Calu3 (cell line): Measurements from ENCODE around the gene ZKSCAN2. TPM values are rescaled to one million over a fixed set of nuclear protein-coding genes. Genes with fewer than 3 reads are reported as not detected.

ENCODE experiments used
- BruUV-seq: library from RNA; stranded (reverse); fragments of 400-500 nt; replicated peaks from 2 replicates; lab custom pipeline; 2021; lab: Mats Ljungman, UMichigan
- CTCF ChIA-PET: fragments of 300-600 bp; sonication (Branson Sonifier 250); formaldehyde crosslinking; loops from one replicate; lab custom pipeline; 2022; ENCODE audit warnings: antibody characterized with exemption; lab: Charles Lee
- DNase-seq: peaks from one replicate; pipeline ENCODE4 v3.0.0; 2022
- H3K27ac Mint-ChIP-seq: one replicate; pipeline ENCODE4 v1.8.0; 2022; ENCODE audit warnings: mixed read lengths; ENCODE audit not compliant: unreplicated experiment
- H3K27me3 Mint-ChIP-seq: one replicate; pipeline ENCODE4 v1.8.0; 2022; ENCODE audit warnings: mixed read lengths; ENCODE audit not compliant: unreplicated experiment
- H3K36me3 Mint-ChIP-seq: one replicate; pipeline ENCODE4 v1.8.0; 2022; ENCODE audit warnings: mild to moderate bottlenecking, moderate library complexity, mixed read lengths; ENCODE audit not compliant: insufficient read depth, unreplicated experiment
- H3K4me1 Mint-ChIP-seq: one replicate; pipeline ENCODE4 v1.8.0; 2022; ENCODE audit warnings: mild to moderate bottlenecking, low read depth, mixed read lengths; ENCODE audit not compliant: unreplicated experiment
- H3K4me3 Mint-ChIP-seq: one replicate; pipeline ENCODE4 v1.8.0; 2022; ENCODE audit warnings: mild to moderate bottlenecking, low read depth, moderate library complexity, mixed read lengths; ENCODE audit not compliant: unreplicated experiment
- H3K9me3 Mint-ChIP-seq: one replicate; pipeline ENCODE4 v1.8.0; 2022; ENCODE audit warnings: low read depth, mixed read lengths; ENCODE audit not compliant: unreplicated experiment
- CTCF ChIP-seq: fragments of 200-600 bp; IDR thresholded peaks from one replicate; pipeline ENCODE4 v1.8.0; 2022; ENCODE audit warnings: antibody characterized with exemption; ENCODE audit not compliant: unreplicated experiment
- intact Hi-C: fragments of 100-400 bp; cut with micrococcal nuclease; formaldehyde crosslinking; loops from one replicate; pipeline ENCODE4 v1.10.0; 2022; ENCODE audit not compliant: unreplicated experiment
- total RNA-seq: library from RNA; stranded (reverse); gene quantifications from 2 replicates; pipeline ENCODE4 v1.2.3, GENCODE V29; 2022

Gene ZKSCAN2
- total RNA-seq, 1 experiment from 2014 or later, result 8.7 TPM

- H3K4me3 Mint-ChIP-seq, result no peak overlapping the region
- no peaks in the 10 kb centered on the region for H3K27me3 Mint-ChIP-seq
- no peaks in the 10 kb centered on the region for H3K36me3 Mint-ChIP-seq
- intact Hi-C loops, result loop anchor here (1.0 to 2.0 kb wide), 3 partner anchors 98 to 390 kb away; no protein-coding TSS in a partner anchor
- H3K9me3 Mint-ChIP-seq, result no peaks in the 10 kb centered on the region
- H3K27ac Mint-ChIP-seq, result no peak overlapping the region
- H3K4me1 Mint-ChIP-seq, result no peaks in the 10 kb centered on the region
- TF ChIP-seq CTCF, result no peak
- DNase-seq, result no peak
- BruUV-seq, result no TSS peak
- CTCF ChIA-PET, result interaction anchor here (0.6 to 1.7 kb wide), 15 partner anchors 9 to 390 kb away, joined by 3 to 15 read pairs (median 4); partner anchors contain the start of genes ARHGAP17 and LCMT1
These were observed 32.8 kb downstream of the ZKSCAN2 start for GRCh38 chr16:25224731-25225319.

DNA sequence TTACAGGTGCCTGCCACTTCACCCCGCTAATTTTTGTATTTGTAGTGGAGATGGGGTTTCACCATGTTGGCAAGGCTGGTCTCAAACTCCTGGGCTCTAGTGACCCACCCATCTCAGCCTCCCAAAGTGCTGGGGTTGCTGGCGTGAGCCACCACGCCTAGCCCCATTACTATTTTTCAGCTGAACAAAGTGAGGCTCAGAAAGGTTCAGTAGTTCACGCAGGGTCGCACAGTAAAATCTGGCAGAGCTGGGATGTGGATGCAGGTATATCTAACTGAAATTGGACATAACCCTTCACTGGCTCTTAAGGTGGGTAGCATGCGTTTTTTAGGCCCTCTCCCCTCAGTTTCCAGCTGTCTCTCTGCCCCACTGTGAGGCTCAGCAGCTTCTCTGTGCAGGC is 33.7 kb downstream of the ZKSCAN2 start:
- H3K9me3 Mint-ChIP-seq, result no peaks in the 10 kb centered on the region
- H3K4me1 Mint-ChIP-seq, result no peaks in the 10 kb centered on the region
- CTCF ChIA-PET, result interaction anchor here (0.5 to 1.0 kb wide), 3 partner anchors 9 to 81 kb away, joined by 3 to 5 read pairs (median 4); no protein-coding TSS in a partner anchor
- no TSS peak for BruUV-seq
- no peak overlapping the region for H3K27ac Mint-ChIP-seq
- no peaks in the 10 kb centered on the region for H3K36me3 Mint-ChIP-seq
- H3K27me3 Mint-ChIP-seq, result no peaks in the 10 kb centered on the region
- DNase-seq, result no peak
- intact Hi-C loops, result loop anchor here (2.0 kb wide), 2 partner anchors 97 to 389 kb away; no protein-coding TSS in a partner anchor
- no peak for TF ChIP-seq CTCF
- no peak overlapping the region for H3K4me3 Mint-ChIP-seq

- DNase-seq, result no peak
- no peaks in the 10 kb centered on the region for H3K9me3 Mint-ChIP-seq
- no TSS peak for BruUV-seq
- H3K27me3 Mint-ChIP-seq, result peaks cover 2% of the 10 kb centered on the region
- intact Hi-C loops, result no loop called here
- H3K27ac Mint-ChIP-seq, result no peak overlapping the region
- H3K4me1 Mint-ChIP-seq, result no peaks in the 10 kb centered on the region
- no peaks in the 10 kb centered on the region for H3K36me3 Mint-ChIP-seq
- no peak overlapping the region for H3K4me3 Mint-ChIP-seq
- no peak for TF ChIP-seq CTCF
- CTCF ChIA-PET, result no interaction called here
These were observed 34.7 kb downstream of the ZKSCAN2 start for GRCh38 chr16:25222959-25223358.

- H3K36me3 Mint-ChIP-seq, result no peaks in the 10 kb centered on the region
- no TSS peak for BruUV-seq
- no peaks in the 10 kb centered on the region for H3K4me1 Mint-ChIP-seq
- no peaks in the 10 kb centered on the region for H3K9me3 Mint-ChIP-seq
- peaks cover 37% of the 10 kb centered on the region for H3K27me3 Mint-ChIP-seq
- H3K4me3 Mint-ChIP-seq, result no peak overlapping the region
- intact Hi-C loops, result no loop called here
- no peak overlapping the region for H3K27ac Mint-ChIP-seq
- CTCF ChIA-PET, result no interaction called here
- no peak for DNase-seq
- TF ChIP-seq CTCF, result no peak
These were observed 38.4 kb downstream of the ZKSCAN2 start for GRCh38 chr16:25219070-25219737.
